Fibroblast of lung (primary cell): ENCODE data around the gene CCDC148.

ENCODE experiments used
- CTCF ChIP-seq, 2 donors: IDR thresholded peaks in 1 of 2; conservative IDR thresholded peaks in 1 of 2; 1 replicate in 1 of 2; 2 replicates in 1 of 2; pipeline ENCODE4 v1.5.1; 2011 to 2012; ENCODE audit warnings: low read length in 2 of 2, control low read depth in 1 of 2, inconsistent platforms in 1 of 2, low read depth in 1 of 2, mild to moderate bottlenecking in 1 of 2
- EZH2 ChIP-seq: IDR thresholded peaks from 2 replicates; pipeline ENCODE4 v1.5.1; 2012; ENCODE audit warnings: low read length, control low read depth, mild to moderate bottlenecking; ENCODE audit errors: missing control alignments

GRCh38 chr2:158128168-158128973 is 328.2 kb downstream of the CCDC148 start:
- TF ChIP-seq EZH2 (no peak), CTCF (conservative IDR thresholded peaks at IDR 0.05 in 1 of 2, IDR thresholded peaks at IDR 0.05 in 1 of 2; ENCODE audit: low read depth in 1 of 2, low read length in 2 of 2) (no peak)
